Measurements from ENCODE around the gene FBXO24.

The FBXO24 gene

DNA sequence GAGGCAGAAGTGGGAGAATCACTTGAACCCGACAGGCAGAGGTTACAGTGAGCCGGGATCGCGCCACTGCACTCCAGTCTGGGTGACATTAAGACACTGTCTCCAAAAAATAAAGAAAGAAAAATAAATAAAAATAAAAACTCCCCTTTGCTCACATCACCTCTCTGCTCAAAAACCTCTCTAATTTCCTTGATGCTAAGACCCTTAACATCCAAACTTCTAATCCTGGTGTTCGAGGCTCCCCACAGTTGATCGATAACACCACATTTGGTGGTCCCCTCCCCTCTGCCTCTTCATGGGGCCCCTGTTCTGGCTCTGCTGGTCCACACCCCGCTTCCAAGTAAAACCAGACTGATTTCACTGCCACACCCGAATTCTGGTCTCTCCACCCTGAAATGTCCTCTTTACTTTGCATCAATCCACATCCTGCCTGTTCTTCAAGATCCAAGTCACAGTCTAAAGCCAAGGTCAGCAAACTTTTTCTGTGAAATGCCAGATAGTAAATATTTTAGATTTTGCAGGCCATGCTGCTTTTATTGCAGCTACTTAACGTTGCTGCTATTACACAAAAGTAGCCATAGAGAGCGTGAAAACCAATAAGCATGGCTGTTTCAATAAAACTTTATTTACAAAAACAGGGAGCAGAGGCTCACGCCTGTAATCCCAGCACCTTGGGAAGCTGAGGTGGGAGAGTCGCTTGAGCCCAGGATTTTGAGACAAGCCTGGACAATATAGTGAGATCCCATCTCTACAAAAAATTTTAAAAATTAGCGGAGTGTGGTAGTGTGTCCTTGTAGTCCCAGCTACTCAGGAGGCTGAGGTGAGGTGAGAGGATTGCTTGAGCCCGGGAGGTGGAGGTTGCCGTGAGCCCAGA is 38.1 kb downstream of the FBXO24 start:
- DNase-seq (ENCODE audit: low spot score) = no peak

DNA sequence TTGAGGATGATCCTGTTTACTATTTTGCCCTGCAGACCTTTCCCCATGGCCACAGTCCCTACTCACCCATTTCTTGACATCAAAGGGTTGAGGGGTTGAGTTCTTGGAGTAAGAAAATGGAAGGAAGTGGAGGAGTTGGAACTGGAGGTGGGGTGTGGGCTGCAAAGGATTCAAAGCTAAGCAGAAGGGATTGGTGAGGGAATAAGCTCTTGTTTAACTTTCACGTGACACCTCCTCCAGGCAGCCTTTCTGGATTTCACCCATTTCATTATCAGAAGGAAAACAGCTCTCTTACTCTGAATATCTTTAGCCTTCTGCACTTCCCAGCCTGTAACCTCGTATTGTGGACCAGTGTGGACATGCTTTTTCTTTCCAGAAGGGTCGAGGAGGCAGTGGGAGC is 39.9 kb downstream of the FBXO24 start:
- DNase-seq (ENCODE audit: low spot score) = no peak

DNA sequence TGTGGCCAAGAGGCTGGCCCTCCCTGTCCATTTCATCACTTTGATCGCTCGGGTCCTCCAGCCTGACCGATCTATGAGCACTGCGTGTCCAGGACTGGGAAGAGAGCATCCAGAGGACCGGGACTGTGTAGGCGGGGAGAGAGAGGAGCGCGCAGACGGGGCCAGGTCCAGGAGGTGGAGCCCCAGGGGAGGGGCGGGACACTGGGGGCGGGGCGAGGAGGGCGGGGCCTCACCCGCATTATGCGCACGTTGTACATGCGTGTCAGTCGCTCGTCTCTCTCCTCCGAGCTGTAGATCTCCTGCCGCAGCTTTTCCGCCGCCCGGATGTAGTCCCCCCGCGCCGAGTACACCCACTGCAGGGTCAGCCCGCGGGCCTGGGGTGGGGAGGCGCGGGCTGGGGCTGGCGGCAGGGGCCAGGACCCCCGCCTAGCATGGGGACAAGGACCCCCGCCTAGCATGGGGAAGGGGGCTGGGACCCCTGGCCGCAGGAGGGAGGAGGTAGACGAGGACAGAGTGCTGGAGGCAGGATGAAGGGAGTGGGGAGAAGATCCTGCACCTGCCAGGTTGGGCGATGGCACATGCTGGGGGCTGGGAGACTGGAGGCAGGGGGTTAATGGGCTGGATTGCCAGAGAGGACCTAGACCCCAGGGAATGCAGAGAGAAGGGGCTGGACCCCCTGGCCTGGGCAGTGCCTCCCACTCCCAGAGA is 40.6 kb downstream of the FBXO24 start:
- DNase-seq (ENCODE audit: low spot score) = peak; percentile 98

DNA sequence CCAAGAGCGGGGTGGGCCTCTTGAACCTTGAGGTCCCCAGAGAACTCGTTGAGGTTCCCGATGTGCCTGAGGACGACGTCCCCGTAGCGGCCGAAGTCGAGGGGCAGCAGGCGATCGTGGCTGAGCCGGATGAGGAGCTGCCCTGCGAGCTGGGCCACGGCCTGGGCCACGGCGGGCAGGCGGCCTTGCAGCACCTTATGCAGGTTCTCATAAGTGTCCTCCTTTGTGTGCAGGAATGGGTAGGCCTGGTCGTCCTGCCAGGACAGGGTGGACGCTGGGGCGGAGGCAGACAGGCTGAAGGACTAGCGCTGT is 41.1 kb downstream of the FBXO24 start:
- DNase-seq (ENCODE audit: low spot score) = no peak

DNA sequence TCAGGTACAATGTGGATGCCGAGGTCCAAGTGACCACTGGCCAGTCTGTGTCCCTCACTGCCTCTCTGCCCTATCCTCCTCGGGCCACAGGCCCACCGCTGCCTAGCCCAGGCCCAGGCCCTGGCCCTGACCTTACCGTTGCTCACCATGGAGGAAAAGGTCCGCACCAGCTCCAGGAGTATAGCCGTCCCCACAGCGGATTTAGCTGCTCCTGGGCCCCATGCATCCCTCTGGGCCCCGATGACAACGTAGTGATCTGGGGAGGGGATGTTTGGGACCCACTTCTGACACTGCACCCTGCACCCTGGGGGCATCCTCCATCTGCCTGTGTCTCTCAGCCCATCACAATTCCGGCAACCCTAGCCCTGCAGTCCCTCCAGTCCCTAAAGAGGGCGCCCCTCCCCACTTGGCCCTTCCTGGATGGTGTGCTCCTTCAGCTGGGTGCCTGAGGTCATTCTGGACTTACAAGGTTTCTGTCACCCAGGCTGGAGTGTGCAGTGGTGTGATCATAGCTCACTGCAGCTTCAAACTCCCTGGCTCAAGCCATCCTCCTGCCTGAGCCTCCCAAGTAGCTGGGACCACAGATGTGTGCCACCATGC is 43.1 kb downstream of the FBXO24 start:
- DNase-seq (ENCODE audit: low spot score) = no peak

DNA sequence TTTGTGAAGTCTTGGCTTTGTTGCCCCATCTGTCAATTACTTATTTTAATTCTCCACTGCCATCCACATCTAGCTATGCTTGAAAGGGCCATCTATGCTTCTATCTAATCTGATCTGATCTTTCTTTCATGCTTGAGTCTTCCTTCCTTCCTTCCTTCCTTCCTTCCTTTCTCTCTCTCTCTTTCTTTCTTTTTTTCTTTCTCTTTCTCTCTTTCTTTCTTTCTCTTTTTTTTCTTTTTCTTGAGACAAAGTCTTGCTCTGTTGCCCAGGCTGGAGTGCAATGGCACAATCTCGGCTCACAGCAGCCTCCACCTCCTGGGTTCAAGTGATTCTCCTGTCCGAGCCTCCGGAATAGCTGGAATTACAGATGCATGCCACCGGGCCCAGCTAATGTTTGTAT is 43.9 kb downstream of the FBXO24 start:
- DNase-seq (ENCODE audit: low spot score) = no peak

DNA sequence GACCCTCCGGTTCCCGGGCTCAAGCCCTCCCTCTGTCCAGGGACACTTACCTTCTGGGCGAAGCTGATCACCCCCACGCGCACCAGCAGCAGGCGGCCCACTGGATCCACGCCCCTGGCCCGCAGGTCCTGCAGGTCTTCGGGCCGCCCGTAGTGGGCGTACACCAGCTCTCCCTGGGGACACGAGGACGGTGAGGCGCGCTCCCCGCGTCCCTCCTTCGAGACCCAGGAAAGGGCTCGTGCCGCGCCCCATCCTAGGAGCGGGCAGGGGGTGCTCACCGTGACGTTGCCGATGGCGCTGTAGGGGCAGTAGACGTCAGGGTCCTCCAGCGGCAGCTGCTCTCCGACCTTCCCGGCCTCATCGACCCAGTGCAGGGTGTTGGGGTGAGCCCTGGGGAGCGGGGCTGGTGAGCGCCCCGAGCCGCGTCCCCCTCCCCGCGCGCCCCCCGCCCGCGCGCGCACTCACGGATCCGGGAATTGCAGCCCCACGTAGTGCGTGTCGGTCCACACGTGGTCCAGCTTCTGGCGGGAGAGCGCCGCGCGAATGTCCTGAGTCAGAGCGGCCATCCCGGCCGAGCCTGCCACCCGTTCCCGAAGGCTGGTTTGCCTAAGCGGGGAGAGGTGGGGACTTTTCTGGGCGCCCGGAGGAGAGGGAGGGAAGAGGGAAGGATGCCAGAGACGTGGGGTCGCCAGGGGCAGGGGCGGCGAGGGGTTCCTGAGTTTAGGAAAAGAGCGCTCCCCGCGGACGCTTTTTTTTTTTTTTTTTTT is 47.0 kb downstream of the FBXO24 start:
- peak; percentile 72 for DNase-seq (ENCODE audit: low spot score)

DNA sequence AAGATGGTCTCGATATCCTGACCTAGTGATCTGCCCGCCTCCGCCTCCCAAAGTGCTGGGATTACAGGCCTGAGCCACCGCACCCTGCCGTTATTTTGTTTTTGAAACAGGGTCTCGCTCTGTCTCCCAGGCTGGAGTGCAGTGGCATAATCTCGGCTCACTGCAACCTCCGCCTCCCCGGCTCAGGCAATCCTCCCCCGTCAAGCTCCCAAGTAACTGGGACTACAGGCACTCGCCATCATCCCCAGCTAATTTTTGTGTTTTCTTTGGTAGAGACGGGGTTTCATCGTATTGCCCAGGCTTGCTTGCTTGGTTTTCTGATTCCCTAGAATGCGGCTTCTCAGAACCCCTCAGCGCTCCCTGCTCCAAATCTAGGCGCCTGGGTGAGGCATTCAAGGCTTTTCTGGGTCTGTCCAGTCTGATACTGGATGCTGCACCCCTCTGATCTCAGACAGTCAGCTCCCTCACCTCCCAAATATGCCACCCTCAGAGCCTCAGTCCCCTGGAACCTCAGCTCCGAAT is 53.9 kb downstream of the FBXO24 start:
- DNase-seq (ENCODE audit: low spot score) = no peak

DNA sequence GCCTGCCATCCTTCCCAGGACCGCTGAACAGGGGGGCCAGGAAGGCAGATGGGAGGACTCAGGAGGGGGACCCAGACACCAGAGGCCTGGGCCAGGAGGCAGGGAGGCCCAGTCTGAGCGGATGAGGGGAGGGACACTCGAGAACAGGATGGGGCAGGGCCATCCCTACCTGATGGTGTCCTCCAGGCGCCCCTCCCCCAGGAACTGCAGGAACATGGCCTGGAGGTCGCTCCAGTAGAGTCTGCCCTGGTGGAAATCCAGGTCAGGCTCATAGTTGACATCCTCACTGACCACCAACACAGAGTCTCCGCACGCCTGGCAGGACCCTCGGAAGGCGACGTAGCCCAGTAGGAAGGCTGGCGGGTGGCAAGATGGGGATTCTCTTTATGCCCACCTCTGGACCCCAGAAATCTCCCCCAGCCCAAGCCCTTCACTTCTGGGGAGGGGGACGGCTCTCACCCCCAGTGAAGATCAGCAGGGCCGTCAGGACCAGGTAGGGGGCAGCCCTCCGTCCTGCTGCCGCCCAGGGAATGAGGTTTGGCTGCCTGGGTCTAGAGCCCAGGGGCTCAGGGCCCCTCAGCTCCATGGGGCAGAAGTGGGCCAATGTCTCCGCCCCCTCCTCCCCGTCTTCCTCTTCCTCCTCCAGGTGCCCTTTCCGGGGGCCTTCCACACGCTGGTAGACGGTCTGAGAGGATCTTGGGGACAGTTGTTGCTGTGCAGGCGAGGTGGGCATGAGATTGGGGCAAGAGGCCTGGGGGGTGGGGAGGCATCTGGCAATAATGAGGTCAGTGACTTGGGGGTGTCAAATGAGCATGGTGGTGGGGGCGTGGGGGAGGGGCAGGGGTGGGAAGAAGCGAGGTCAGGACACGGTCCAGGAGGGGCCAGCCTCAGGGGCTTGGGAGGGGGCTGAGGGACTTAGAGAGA is 54.7 kb downstream of the FBXO24 start:
- DNase-seq (ENCODE audit: low spot score) = no peak

DNA sequence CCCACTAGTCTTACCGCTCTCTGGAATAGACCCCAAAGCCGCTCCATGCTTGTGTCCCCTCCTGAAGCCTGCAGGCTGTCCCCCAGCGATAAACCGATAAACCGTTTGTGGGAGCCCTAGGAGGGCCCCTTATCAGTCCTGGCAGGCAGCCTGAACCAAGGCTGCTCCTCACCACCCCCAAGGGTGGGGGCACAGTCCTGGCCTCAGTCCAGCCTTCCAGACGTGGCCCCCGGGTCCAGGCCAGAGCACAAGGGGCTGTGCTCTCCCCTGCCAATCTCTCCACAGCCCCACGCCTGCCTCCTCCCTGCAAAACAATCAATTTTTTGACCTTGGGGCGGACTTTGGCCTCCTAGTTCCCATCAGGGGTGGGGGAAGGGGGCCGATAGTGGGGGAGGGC is 55.3 kb downstream of the FBXO24 start, which contains the start of gene TFR2:
Gene TFR2 (minus strand): TSS at position 90 of the 397 bp plus-strand sequence. CDS start 43 bp downstream, at position 47.
- no peak for DNase-seq (ENCODE audit: low spot score)

DNA sequence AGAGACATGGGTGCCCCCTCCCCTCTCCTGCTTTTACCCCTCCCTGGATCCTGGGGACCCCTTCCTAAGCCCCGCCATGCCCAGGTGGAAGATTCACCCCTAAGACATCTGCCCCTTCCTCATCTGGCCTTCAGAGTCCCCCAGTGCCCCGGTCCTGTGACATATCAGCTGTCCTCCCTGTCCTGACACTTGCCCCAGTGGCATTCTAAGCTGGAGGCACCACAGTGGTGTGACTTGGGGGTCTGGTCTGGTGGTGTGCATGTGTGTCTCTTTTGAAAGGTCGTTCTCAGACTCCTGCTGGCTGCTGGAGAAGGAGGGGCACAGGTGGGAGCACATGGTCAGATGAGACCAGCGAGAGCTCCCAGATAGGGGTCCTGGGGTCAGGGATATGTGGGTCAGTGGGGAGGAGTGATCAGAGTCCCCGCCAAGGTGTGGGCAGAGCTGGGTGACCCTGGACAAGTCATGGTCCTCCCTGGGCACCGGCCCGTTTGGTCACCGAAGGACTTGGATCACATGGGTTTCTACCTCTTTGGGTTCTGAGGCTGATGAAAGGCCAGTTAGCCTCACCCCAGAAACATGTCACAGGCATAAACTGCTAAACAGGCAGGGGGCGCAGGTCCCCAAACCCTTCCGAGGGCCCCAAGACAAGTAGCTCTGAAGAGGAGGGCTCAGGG is 55.9 kb downstream of the FBXO24 start:
- DNase-seq (ENCODE audit: low spot score) = no peak

DNA sequence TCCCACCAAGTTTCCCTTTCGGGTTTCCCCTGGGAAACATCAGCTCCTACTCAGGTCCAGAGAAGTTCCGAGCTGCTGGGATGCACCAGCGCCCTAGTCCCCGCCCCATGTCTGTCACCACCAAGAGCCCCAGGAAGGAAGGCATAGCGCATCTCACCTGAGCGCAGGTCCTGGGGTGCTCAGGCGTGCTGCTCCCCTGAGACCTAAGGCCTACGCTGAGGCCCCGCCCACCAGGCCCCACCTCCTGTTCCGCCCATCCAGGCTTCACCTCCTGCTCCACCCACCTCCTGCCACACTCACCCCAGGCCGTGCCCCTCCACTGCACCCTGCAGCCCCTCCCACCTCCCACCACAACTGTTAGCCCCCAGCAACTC is 56.4 kb downstream of the FBXO24 start:
- DNase-seq (ENCODE audit: low spot score) = no peak

DNA sequence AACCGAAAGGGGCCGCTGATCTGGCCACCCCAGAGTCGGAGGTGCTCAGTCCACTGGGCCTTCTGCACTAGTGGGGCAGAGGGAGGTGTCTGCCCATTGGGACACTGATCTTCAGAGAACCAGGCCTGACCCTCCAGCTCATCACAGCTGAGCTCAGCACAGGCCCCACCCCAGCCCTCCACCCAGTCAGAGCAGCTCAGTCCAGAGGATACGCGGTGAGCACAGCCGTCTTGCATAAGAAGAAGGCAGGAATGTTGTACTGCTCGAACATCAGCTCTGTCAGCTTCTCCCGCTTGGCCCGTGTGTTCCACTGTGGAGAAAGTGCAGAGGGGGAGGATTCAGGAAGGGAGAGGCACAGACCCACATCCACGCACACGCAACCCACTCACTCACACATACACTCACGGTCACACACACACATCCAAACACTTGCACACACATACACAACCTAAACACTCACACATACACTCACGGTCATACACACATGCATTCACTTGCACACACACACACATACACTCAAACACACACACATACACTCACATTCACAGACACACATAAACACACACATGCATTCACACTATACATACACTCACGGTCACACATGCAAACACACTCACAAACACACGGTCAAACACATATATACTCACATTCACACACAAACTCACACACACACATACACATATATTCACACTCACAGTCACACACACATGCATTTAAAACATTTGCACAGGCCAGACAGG is 63.9 kb downstream of the FBXO24 start:
- no peak for DNase-seq (ENCODE audit: low spot score)
